Measurements from ENCODE around the gene THRA.

The THRA gene

DNA sequence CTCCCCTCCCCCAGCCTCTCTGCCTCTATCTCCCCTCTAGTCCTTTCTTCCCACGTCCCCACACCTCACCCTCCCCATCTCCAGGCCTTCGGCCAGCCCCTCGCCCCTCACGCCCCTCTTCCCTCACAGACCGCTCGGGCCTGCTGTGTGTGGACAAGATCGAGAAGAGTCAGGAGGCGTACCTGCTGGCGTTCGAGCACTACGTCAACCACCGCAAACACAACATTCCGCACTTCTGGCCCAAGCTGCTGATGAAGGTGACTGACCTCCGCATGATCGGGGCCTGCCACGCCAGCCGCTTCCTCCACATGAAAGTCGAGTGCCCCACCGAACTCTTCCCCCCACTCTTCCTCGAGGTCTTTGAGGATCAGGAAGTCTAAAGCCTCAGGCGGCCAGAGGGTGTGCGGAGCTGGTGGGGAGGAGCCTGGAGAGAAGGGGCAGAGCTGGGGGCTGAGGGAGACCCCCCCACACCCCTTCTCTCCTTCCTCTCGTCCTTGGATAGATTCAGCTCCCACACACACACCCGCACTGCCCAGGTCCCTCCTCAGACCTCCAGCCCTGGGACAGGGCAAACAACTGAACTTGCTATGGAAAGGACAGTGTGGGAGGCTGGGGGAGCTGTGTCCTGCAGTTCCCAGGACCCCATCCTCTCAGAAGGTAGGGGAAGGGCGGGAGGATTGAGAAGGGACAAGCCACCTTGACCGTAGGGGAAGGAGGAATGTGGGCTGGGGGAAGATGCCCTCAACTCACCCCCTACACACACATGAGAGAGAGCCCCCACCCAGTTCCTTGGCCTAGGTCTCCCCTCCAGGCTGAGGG, 26.5 kb downstream of the THRA start:
- no peaks in the 10 kb centered on the region for H3K9me3 Mint-ChIP-seq
- peak overlapping the region; percentile 10 to 44 for H3K27ac Mint-ChIP-seq
- no peak overlapping the region for H3K4me3 Mint-ChIP-seq
- no peak for ATAC-seq (replicated peaks)
- peaks cover 78% of the 10 kb centered on the region for H3K36me3 Mint-ChIP-seq (ENCODE audit: insufficient read depth)
- no peak for DNase-seq
- no peaks in the 10 kb centered on the region for H3K27me3 Mint-ChIP-seq
- peaks cover 18 to 25% of the 10 kb centered on the region in 2 donors for H3K4me1 Mint-ChIP-seq (ENCODE audit: low read depth in 2 of 2)

DNA sequence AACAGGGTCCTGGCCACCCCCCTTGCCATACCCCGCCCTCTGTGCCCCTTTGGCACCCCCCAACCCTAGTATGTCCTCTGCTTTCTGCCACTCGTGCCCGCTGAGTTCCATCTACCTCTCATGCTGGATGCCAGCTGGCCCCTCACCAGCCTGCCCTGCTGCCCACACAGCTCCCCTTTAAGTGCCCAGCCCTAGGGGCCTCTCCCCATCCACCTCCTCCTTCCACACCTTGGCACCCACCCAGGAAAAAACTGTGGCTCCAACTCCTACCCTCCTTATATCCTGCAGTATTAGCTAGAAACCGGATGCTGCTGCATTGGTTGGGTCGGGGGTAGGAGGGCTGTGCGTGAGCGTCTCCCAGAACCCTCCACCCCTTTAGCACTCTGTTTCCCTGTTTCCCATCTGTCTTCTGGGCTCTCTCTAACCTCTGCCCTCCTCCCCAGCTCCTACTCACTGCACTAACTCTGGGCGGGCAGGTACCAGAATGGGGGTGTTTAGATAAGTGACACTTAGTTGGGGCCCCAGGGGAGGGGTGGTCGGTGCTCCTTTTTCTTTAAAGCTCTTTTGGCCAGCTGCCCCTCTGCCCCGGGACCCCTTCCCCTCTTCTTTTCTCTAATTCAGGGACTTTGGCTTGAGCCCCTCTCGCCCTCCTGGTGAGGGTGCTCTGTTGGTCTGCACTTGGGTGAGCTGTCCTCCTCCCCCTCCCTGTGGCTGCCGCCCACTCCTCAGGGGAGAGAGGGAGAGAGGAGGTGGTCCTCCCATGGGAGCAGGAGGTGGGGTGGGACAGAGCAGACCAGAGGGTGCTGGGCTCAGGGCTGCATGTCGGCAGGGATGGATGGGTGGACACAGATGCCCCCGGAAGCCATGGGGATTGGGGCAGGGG, 27.7 kb downstream of the THRA start:
- Mint-ChIP-seq H3K27me3 (no peaks in the 10 kb centered on the region), H3K4me1 (ENCODE audit: low read depth in 2 of 2) (peaks cover 24 to 27% of the 10 kb centered on the region in 2 donors), H3K36me3 (ENCODE audit: insufficient read depth) (peaks cover 78% of the 10 kb centered on the region), H3K27ac (peak overlapping the region; percentile 60 to 80), H3K4me3 (no peak overlapping the region), H3K9me3 (no peaks in the 10 kb centered on the region)
- no peak for ATAC-seq (replicated peaks)
- no peak for DNase-seq

- Mint-ChIP-seq H3K36me3 (ENCODE audit: insufficient read depth) (peaks cover 78% of the 10 kb centered on the region), H3K4me3 (peak overlapping the region in 1 of 2 donors; percentile 17), H3K9me3 (no peaks in the 10 kb centered on the region), H3K4me1 (ENCODE audit: low read depth in 2 of 2) (peaks cover 32 to 39% of the 10 kb centered on the region in 2 donors), H3K27me3 (no peaks in the 10 kb centered on the region), H3K27ac (peak overlapping the region in 1 of 2 donors; percentile 80)
- no peak for ATAC-seq (replicated peaks)
- DNase-seq: no peak
Measured at GRCh38 chr17:40091691-40092397, 29.1 kb downstream of the THRA start.

- H3K36me3 Mint-ChIP-seq (ENCODE audit: insufficient read depth): peaks cover 81% of the 10 kb centered on the region
- no peaks in the 10 kb centered on the region for H3K9me3 Mint-ChIP-seq
- no peak overlapping the region for H3K4me3 Mint-ChIP-seq
- DNase-seq: no peak
- no peak for ATAC-seq (replicated peaks)
- no peaks in the 10 kb centered on the region for H3K27me3 Mint-ChIP-seq
- peak overlapping the region in 1 of 2 donors; percentile 28 for H3K27ac Mint-ChIP-seq
- H3K4me1 Mint-ChIP-seq (ENCODE audit: low read depth in 2 of 2): peaks cover 33 to 41% of the 10 kb centered on the region in 2 donors
Measured at GRCh38 chr17:40092581-40092980, 29.8 kb downstream of the THRA start.

DNA sequence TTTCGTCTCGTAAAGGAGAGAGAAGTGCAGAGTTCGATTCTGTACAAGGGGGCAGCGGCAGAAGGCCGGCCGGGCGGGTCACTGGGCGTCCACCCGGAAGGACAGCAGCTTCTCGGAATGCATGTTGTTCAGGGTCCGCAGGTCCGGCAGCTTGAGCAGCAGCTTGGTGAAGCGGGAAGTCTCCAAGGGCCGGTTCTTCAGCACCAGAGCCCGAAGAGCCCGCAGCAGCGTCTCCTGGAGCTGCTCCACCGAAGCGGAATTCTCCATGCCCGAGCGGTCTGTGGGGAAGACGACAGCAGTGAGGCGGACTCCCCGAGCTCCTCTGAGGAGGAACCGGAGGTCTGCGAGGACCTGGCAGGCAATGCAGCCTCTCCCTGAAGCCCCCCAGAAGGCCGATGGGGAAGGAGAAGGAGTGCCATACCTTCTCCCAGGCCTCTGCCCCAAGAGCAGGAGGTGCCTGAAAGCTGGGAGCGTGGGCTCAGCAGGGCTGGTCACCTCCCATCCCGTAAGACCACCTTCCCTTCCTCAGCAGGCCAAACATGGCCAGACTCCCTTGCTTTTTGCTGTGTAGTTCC, 30.3 kb downstream of the THRA start:
- Mint-ChIP-seq H3K4me3 (no peak overlapping the region), H3K9me3 (no peaks in the 10 kb centered on the region), H3K36me3 (ENCODE audit: insufficient read depth) (peaks cover 80% of the 10 kb centered on the region), H3K27me3 (no peaks in the 10 kb centered on the region), H3K4me1 (ENCODE audit: low read depth in 2 of 2) (peaks cover 38 to 44% of the 10 kb centered on the region in 2 donors), H3K27ac (peak overlapping the region; percentile 45 to 99)
- DNase-seq (no peak), ATAC-seq (replicated peaks) (no peak)

DNA sequence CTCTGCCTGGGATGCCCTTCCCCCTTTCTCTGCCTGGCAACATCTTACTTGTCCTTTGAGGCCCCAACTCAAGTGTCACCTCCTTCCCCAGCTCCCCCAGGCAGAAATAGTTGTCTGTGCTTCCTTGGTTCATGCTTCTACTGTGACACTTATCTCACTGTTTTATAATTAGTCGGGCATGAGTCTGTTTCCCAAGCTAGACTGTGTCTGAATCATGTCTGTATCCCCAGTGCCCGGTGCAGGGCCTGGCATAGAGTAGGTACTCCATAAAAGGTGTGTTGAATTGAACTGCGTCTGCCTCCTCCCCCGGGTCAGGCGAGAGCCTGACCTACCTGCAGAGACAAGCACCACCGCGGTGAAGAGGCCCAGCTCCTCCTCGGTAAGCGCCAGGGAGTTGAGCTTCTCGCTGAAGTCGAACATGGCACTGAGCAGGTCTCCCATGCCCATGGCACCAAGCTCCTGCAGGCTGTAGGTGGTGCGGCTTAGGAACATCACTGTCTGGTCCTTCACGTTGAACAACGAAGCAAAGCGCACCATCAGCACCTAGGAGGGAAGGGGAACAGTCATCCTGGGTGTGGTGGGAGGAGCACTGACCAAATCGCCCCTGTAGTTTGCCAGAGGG, 30.9 kb downstream of the THRA start:
- Mint-ChIP-seq H3K27ac (peak overlapping the region; percentile 45 to 99), H3K4me3 (peak overlapping the region in 1 of 2 donors; percentile 42), H3K9me3 (no peaks in the 10 kb centered on the region), H3K36me3 (ENCODE audit: insufficient read depth) (peaks cover 82% of the 10 kb centered on the region), H3K4me1 (ENCODE audit: low read depth in 2 of 2) (peaks cover 42 to 50% of the 10 kb centered on the region in 2 donors), H3K27me3 (no peaks in the 10 kb centered on the region)
- no peak for ATAC-seq (replicated peaks)
- no peak for DNase-seq

DNA sequence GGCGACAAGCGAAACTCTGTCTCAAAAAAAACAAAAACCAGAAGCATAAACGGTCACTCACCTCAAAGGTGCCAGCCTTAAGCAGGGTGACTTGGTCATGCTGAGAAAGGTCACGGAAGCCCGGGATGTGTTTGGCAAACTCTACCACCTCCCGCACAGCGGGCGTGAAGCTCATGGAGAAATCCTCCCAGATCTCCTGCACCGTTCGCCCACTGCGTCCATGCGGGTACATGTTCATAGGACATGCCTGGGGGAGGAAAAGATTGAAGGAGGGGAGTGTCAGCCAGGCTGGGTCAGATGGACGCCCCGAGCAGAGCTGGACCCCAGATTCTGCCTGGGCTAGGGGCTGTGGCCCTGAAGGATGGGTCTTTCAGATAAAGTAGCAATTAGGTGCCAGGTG, 32.1 kb downstream of the THRA start:
- H3K27me3 Mint-ChIP-seq: no peaks in the 10 kb centered on the region
- H3K27ac Mint-ChIP-seq: peak overlapping the region; percentile 96 to 99
- no peak for DNase-seq
- peak overlapping the region; percentile 87 to 89 for H3K4me3 Mint-ChIP-seq
- peaks cover 93% of the 10 kb centered on the region for H3K36me3 Mint-ChIP-seq (ENCODE audit: insufficient read depth)
- H3K9me3 Mint-ChIP-seq: no peaks in the 10 kb centered on the region
- peaks cover 54 to 59% of the 10 kb centered on the region in 2 donors for H3K4me1 Mint-ChIP-seq (ENCODE audit: low read depth in 2 of 2)
- ATAC-seq (replicated peaks): no peak

- peak overlapping the region; percentile 87 to 89 for H3K4me3 Mint-ChIP-seq
- H3K36me3 Mint-ChIP-seq (ENCODE audit: insufficient read depth): peaks cover 95% of the 10 kb centered on the region
- no peaks in the 10 kb centered on the region for H3K9me3 Mint-ChIP-seq
- DNase-seq (no peak), ATAC-seq (replicated peaks) (no peak)
- peaks cover 57 to 64% of the 10 kb centered on the region in 2 donors for H3K4me1 Mint-ChIP-seq (ENCODE audit: low read depth in 2 of 2)
- no peaks in the 10 kb centered on the region for H3K27me3 Mint-ChIP-seq
- peak overlapping the region; percentile 96 to 99 for H3K27ac Mint-ChIP-seq
Measured at GRCh38 chr17:40095351-40095943, 32.7 kb downstream of the THRA start.

DNA sequence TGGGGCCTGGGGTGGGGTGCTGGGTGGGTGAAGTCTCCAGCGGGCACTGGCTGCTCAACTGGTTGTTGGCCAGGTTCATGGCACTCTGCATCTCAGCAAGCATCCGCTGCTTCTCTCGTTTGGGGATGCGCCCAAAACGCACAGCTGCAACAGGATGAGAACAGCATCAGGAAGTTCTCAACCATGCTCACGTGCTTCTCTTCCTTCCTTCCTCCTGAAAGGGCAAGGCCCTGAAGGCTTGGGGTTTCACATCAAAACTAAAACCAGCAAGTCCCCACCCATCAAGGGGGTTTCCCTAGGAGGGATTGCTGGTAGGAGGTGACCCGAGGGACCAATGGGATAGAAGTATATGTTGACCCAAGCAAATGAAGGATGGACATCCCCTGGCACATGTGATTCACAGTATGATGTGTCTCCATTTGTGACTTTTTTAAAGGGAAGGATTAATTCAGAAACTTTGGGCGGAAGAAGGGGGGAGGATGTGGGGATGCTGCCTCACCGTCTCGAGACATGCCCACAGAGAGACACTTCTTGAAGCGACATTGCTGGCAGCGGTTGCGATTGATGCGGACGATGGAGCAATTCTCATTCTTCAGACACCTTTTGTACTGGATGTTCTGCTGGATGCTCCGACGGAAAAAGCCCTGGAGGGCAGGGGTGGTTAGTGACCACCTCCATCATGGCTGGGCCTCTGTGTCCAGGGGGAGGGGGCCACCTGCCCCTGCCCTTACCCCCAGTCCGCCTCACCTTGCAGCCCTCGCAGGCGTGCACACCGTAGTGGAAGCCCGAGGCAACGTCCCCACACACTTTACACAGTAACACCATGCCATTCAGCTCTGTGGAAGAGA, 33.4 kb downstream of the THRA start:
- DNase-seq (peak; percentile 80 to 86 (median 84)), ATAC-seq (replicated peaks) (peak; percentile 63)
- Mint-ChIP-seq H3K36me3 (ENCODE audit: insufficient read depth) (peaks cover 97% of the 10 kb centered on the region), H3K4me1 (ENCODE audit: low read depth in 2 of 2) (peaks cover 64 to 69% of the 10 kb centered on the region in 2 donors), H3K4me3 (peak overlapping the region; percentile 87 to 89), H3K27me3 (no peaks in the 10 kb centered on the region), H3K27ac (peak overlapping the region; percentile 96 to 99), H3K9me3 (no peaks in the 10 kb centered on the region)

GRCh38 chr17:40097087-40097486, 34.3 kb downstream of the THRA start:
- H3K4me1 Mint-ChIP-seq (ENCODE audit: low read depth in 2 of 2): peaks cover 70 to 71% of the 10 kb centered on the region in 2 donors
- no peaks in the 10 kb centered on the region for H3K9me3 Mint-ChIP-seq
- peak overlapping the region; percentile 87 to 89 for H3K4me3 Mint-ChIP-seq
- H3K27me3 Mint-ChIP-seq: no peaks in the 10 kb centered on the region
- H3K36me3 Mint-ChIP-seq (ENCODE audit: insufficient read depth): peaks cover 90% of the 10 kb centered on the region
- no peak for DNase-seq
- ATAC-seq (replicated peaks): no peak
- peak overlapping the region; percentile 96 to 99 for H3K27ac Mint-ChIP-seq

DNA sequence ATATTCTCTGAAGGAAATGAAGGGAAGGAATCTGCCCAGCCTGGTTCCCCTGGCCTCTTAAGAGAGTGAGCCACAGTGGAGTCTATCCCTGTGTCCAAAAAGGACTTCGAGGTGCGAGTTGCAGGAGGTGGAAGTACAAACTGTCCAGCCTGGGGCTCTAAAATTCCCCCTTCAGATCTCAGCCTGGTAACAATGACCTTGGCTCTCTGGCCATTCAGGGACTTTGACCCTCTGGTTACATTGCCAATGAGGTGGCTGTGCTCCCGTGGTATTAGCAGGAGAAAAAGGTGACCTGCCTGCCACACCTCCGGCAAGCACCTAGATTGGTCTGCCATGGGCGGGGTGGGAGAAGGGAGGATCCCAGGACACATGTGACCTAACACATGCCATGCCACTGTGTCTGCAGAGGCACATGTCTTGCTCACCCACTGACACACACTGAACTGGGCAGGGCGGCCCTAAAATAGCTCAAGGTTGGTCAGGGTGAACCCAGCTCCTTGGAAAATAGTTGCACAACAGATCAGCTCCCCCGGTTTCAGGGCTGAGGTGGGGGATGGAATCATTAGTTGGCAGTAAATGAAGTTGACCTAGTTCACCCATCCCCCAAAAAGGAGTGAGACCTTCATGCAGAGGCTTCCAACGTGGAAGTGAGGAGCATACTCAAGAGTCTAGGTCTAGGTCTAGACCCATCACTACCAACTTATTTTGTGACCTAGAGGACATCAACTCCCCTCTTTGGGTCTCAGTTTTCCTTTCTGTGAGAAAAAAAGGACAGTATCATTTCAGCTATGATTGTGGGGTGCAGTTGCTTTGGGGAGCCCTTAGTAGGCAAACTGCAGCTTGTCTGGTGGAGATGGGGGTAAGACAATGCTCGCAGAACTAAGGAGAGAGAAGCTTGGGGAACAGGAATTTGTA, 35.4 kb downstream of the THRA start:
- ATAC-seq (replicated peaks) (no peak), DNase-seq (no peak)
- Mint-ChIP-seq H3K4me3 (peak overlapping the region; percentile 87 to 89), H3K27ac (peak overlapping the region; percentile 96 to 99), H3K9me3 (no peaks in the 10 kb centered on the region), H3K27me3 (no peaks in the 10 kb centered on the region), H3K36me3 (ENCODE audit: insufficient read depth) (peaks cover 79% of the 10 kb centered on the region), H3K4me1 (ENCODE audit: low read depth in 2 of 2) (peaks cover 70 to 73% of the 10 kb centered on the region in 2 donors)
